AG04449 (cell line): Measurements from ENCODE around the gene LDB2.

Experiments
- CTCF ChIA-PET: fragments of 350-600 bp; formaldehyde crosslinking; extraction: SDS; loops from one replicate; lab custom pipeline; 2021; ENCODE audit warnings: antibody characterized with exemption; lab: Yijun Ruan, JAX
- POLR2A ChIA-PET: fragments of 400-600, 350-600 bp; formaldehyde crosslinking; extraction: SDS; loops from one replicate; lab custom pipeline; 2020; ENCODE audit warnings: antibody characterized with exemption, inconsistent platforms; lab: Yijun Ruan, JAX
- DNase-seq: peaks from one replicate; pipeline ENCODE4 v3.0.0-alpha.2; 2010; ENCODE audit warnings: low read depth, low spot score
- H3K4me3 ChIP-seq: 2 replicates; pipeline ENCODE4 v1.5.1; 2011; ENCODE audit warnings: low read depth, mild to moderate bottlenecking, control low read depth, low read length
- TF ChIP-seq, protein P1 (sequence below): IDR thresholded peaks from one replicate; pipeline ENCODE4 v1.5.1; 2011; ENCODE audit warnings: mild to moderate bottlenecking, moderate library complexity, low read length, control low read depth, inconsistent platforms; ENCODE audit not compliant: insufficient read depth; ENCODE audit errors: missing control alignments

LDB2 gene

DNA sequence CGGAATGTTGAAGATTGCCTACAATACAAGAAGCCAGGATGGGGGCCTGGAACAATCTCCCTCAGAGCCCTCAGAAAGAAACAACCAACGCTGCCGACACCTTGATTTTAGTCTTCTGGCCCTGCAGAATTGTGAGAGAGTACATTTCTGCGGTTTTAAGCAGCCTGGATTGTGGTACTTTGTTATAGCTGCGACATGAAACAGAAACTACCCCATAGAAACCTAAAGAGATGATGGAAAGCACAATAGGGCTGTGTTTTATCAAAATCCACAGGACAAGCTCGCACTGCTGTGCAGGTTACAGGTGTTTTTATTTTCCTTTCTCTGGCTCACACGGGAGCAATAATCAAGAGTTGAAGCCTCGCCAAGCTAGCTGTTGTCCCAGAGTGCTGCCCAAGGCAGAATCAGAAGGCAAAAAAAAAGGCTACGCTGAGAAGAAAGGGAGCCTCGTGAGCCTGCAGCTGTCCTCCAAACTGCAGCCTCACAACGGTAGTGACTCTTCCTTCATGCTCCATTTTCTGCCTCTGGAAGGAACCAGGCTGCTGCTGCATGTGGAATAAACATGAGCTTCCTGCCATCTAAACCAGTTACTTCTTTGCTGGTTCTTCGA, 232.4 kb downstream of the LDB2 start:
- no peak for DNase-seq
- ChIA-PET CTCF (interaction anchor here (1.2 kb wide), 1 partner anchor 17 kb away, joined by 4 read pairs; no protein-coding TSS in a partner anchor), POLR2A (no interaction called here)
- TF ChIP-seq, protein P1, sequence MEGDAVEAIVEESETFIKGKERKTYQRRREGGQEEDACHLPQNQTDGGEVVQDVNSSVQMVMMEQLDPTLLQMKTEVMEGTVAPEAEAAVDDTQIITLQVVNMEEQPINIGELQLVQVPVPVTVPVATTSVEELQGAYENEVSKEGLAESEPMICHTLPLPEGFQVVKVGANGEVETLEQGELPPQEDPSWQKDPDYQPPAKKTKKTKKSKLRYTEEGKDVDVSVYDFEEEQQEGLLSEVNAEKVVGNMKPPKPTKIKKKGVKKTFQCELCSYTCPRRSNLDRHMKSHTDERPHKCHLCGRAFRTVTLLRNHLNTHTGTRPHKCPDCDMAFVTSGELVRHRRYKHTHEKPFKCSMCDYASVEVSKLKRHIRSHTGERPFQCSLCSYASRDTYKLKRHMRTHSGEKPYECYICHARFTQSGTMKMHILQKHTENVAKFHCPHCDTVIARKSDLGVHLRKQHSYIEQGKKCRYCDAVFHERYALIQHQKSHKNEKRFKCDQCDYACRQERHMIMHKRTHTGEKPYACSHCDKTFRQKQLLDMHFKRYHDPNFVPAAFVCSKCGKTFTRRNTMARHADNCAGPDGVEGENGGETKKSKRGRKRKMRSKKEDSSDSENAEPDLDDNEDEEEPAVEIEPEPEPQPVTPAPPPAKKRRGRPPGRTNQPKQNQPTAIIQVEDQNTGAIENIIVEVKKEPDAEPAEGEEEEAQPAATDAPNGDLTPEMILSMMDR, result no peak
- no peak overlapping the region for H3K4me3 ChIP-seq

DNA sequence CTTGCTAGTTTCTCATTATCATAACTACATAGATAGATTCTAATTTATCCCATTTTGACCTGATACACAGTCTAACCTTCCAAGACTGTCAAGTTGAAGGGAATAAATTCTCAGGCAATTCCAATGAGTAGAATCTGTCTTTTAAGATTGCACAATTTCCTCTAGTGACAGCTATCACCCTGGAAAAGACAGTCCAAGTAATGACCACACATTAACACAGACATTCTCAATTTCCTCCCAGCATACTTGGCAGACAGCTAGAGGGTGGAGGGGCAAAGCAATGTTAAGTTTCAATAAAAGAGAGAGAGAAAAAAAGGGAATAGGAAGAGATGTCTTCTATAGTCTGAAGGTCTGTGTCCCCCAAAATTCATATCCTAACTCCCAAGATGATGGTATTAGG, 234.7 kb downstream of the LDB2 start:
- CTCF ChIA-PET, result interaction anchor here (1.1 to 2.8 kb wide), 3 partner anchors 12 to 53 kb away, joined by 3 to 9 read pairs (median 5); no protein-coding TSS in a partner anchor
- H3K4me3 ChIP-seq, result no peak overlapping the region
- POLR2A ChIA-PET, result interaction anchor here (0.7 kb wide), 1 partner anchor 400 kb away, joined by 3 read pairs; no protein-coding TSS in a partner anchor
- DNase-seq, result no peak
- TF ChIP-seq, protein P1, result no peak

- no peak for DNase-seq
- CTCF ChIA-PET, result interaction anchor here (1.1 to 2.8 kb wide), 3 partner anchors 12 to 53 kb away, joined by 3 to 9 read pairs (median 5); no protein-coding TSS in a partner anchor
- POLR2A ChIA-PET, result no interaction called here
- no peak overlapping the region for H3K4me3 ChIP-seq
- TF ChIP-seq, protein P1, result no peak
These were observed 235.1 kb downstream of the LDB2 start for GRCh38 chr4:16663307-16663706.

GRCh38 chr4:16661813-16662212, 236.6 kb downstream of the LDB2 start:
- H3K4me3 ChIP-seq, result no peak overlapping the region
- TF ChIP-seq, protein P1, result no peak
- POLR2A ChIA-PET, result no interaction called here
- no peak for DNase-seq
- CTCF ChIA-PET, result interaction anchor here (2.8 kb wide), 1 partner anchor 20 kb away, joined by 9 read pairs; no protein-coding TSS in a partner anchor

- POLR2A ChIA-PET, result no interaction called here
- no peak for DNase-seq
- H3K4me3 ChIP-seq, result no peak overlapping the region
- CTCF ChIA-PET, result no interaction called here
- TF ChIP-seq, protein P1, result no peak
These were observed 237.8 kb downstream of the LDB2 start for GRCh38 chr4:16660656-16661055.

DNA sequence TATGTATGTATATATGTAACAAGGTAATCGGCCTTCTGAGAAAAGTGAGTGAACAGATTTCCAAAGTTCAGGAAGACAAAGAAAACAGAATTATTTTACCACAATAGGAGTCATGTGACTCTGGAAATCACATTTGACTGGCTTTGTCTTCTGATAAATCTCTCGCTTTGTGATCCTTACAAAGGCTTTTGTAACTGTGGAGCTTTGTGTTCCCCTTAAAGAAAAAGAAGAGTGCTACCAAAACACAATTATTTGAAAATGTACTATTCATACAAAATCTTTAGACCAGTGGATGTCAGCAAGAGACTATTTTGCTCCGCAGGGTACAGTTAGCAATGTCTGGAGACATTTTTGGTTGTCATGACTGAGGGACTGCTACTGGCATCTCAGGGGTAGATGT, 238.8 kb downstream of the LDB2 start:
- H3K4me3 ChIP-seq, result no peak overlapping the region
- TF ChIP-seq, protein P1, result no peak
- CTCF ChIA-PET, result no interaction called here
- no peak for DNase-seq
- POLR2A ChIA-PET, result no interaction called here
